CD4-positive, alpha-beta T cell (primary cell): ENCODE data around the gene PCED1A. TPM values are rescaled to one million over a fixed set of nuclear protein-coding genes. Genes with fewer than 3 reads are reported as not detected.
A peak's percentile ranks its signal among the peaks of the same experiment; 100 is the strongest.

Experiments used
- ATAC-seq: fragments of 200-7000 bp; cut with Tn5 transposase; one replicate; pipeline ENCODE4 v1.10.0; 2022; ENCODE audit warnings: mild to moderate bottlenecking; ENCODE audit not compliant: poor library complexity
- CTCF ChIA-PET: fragments of 350-600 bp; sonication (Branson Sonifier 250); formaldehyde crosslinking; loops from one replicate; lab custom pipeline; 2021; ENCODE audit warnings: antibody characterized with exemption, inconsistent platforms; lab: Charles Lee
- POLR2A ChIA-PET: fragments of 350-600 bp; sonication (Branson Sonifier 250); formaldehyde crosslinking; loops from one replicate; lab custom pipeline; 2021; ENCODE audit warnings: antibody characterized with exemption, inconsistent platforms; lab: Charles Lee
- DNase-seq, 14 experiments: peaks; one replicate each; pipeline ENCODE4 v3.0.0-alpha.2; 2013 to 2020; ENCODE audit warnings: mixed read lengths in 2 of 14
- H3K27ac ChIP-seq, 2 donors: one replicate each; pipeline versions ENCODE4 v1.5.1 to v1.7.0; 2013; ENCODE audit warnings: low read length in 2 of 2, low read depth in 1 of 2, mild to moderate bottlenecking in 1 of 2
- H3K27me3 ChIP-seq, 2 experiments: 1 replicate in 1 of 2; 2 replicates in 1 of 2; pipeline versions ENCODE4 v1.6.1 to v1.7.0; 2013; ENCODE audit warnings: low read length in 2 of 2, control low read depth in 1 of 2, mild to moderate bottlenecking in 1 of 2, moderate library complexity in 1 of 2; ENCODE audit not compliant: insufficient read depth in 2 of 2, control insufficient read depth in 1 of 2
- H3K36me3 ChIP-seq: one replicate; pipeline ENCODE4 v1.6.1; 2013; ENCODE audit warnings: low read length, control low read depth; ENCODE audit not compliant: insufficient read depth
- H3K4me1 ChIP-seq: one replicate; pipeline ENCODE4 v1.6.1; 2013; ENCODE audit warnings: low read length, control low read depth; ENCODE audit not compliant: insufficient read depth
- H3K4me3 ChIP-seq: one replicate; pipeline ENCODE4 v1.5.1; 2013; ENCODE audit warnings: mild to moderate bottlenecking, low read length, moderate library complexity
- H3K9me3 ChIP-seq, 2 experiments: 1 replicate in 1 of 2; 2 replicates in 1 of 2; pipeline versions ENCODE4 v1.6.1 to v1.7.0; 2013; ENCODE audit warnings: low read length in 2 of 2, mild to moderate bottlenecking in 2 of 2, control low read depth in 1 of 2, moderate library complexity in 1 of 2; ENCODE audit not compliant: control insufficient read depth in 1 of 2, insufficient read depth in 1 of 2
- H3K27ac Mint-ChIP-seq: one replicate; pipeline ENCODE4 v1.8.0; 2020; ENCODE audit warnings: mixed read lengths
- H3K27me3 Mint-ChIP-seq: one replicate; pipeline ENCODE4 v1.8.0; 2021; ENCODE audit warnings: mixed read lengths
- H3K36me3 Mint-ChIP-seq: one replicate; pipeline ENCODE4 v1.8.0; 2021; ENCODE audit warnings: low read depth, mixed read lengths
- H3K4me1 Mint-ChIP-seq: one replicate; pipeline ENCODE4 v1.8.0; 2021; ENCODE audit warnings: low read depth, mixed read lengths
- H3K4me3 Mint-ChIP-seq: one replicate; pipeline ENCODE4 v1.8.0; 2020; ENCODE audit warnings: mild to moderate bottlenecking, mixed read lengths
- H3K9me3 Mint-ChIP-seq: one replicate; pipeline ENCODE4 v1.8.0; 2020; ENCODE audit warnings: mixed read lengths
- CTCF ChIP-seq: fragments of 200-600 bp; IDR thresholded peaks from one replicate; pipeline ENCODE4 v1.8.0; 2022; ENCODE audit warnings: antibody characterized with exemption, mild to moderate bottlenecking
- intact Hi-C, 2 experiments: fragments of 100-400 bp; cut with DNase I in 1 of 2; cut with micrococcal nuclease in 1 of 2; formaldehyde crosslinking; loops; one replicate each; pipeline versions ENCODE4 v1.15.1 to v1.9.0; 2023 to 2025; cut with DNase I, micrococcal nuclease
- total RNA-seq, 174 experiments: library from RNA in 2 of 174; stranded (reverse) in 2 of 174; gene quantifications; one replicate each; pipeline ENCODE4 v1.2.3 and lab custom pipeline; 2021 to 2026

The PCED1A gene
- total RNA-seq, 2 experiments from 2014 or later, result 69.2 to 69.7 TPM

- Mint-ChIP-seq H3K36me3 (no peaks in the 10 kb centered on the region), H3K27me3 (peaks cover 58% of the 10 kb centered on the region), H3K9me3 (peaks cover 5% of the 10 kb centered on the region), H3K4me1 (peaks cover 16% of the 10 kb centered on the region), H3K4me3 (no peak overlapping the region), H3K27ac (no peak overlapping the region)
- DNase-seq (peak in 4 of 14 experiments; percentile 20 to 46 (median 32)), ATAC-seq (peak; percentile 37)
- POLR2A ChIA-PET, result no interaction called here
- H3K27ac ChIP-seq, result no peak overlapping the region
- H3K4me3 ChIP-seq, result no peak overlapping the region
- intact Hi-C loops, result no loop called here
- peaks cover 17% of the 10 kb centered on the region for H3K4me1 ChIP-seq
- no peak for TF ChIP-seq CTCF
- H3K27me3 ChIP-seq, result peaks cover 4 to 10% of the 10 kb centered on the region in 2 experiments
- peaks cover 0 to 6% of the 10 kb centered on the region in 2 experiments for H3K9me3 ChIP-seq
- H3K36me3 ChIP-seq, result no peaks in the 10 kb centered on the region
- CTCF ChIA-PET, result no interaction called here
These were observed 23.7 kb downstream of the PCED1A start for GRCh38 chr20:2816583-2817340.

GRCh38 chr20:2816030-2816582, 24.3 kb downstream of the PCED1A start, which contains the start of gene TMEM239:
TMEM239 (plus strand) TSS chr20:2816364; CDS start chr20:2816555, 191 bp downstream.
- Histone ChIP-seq H3K27ac (no peak within 1 kb of the TSS), H3K4me3 (no peak within 1 kb of the TSS), H3K9me3 (peaks cover 0 to 6% of the 10 kb centered on the region in 2 experiments), H3K27me3 (peaks cover 4 to 10% of the 10 kb centered on the region in 2 experiments), H3K36me3 (no peaks in the 10 kb centered on the region), H3K4me1 (peaks cover 11% of the 10 kb centered on the region)
- intact Hi-C loops, result no loop called here
- no peaks in the 10 kb centered on the region for H3K36me3 Mint-ChIP-seq
- no peak within 1 kb of the TSS for H3K4me3 Mint-ChIP-seq
- DNase-seq (no peak), ATAC-seq (no peak)
- no peak within 1 kb of the TSS for H3K27ac Mint-ChIP-seq
- peaks cover 5% of the 10 kb centered on the region for H3K9me3 Mint-ChIP-seq
- CTCF ChIA-PET, result no interaction called here
- H3K27me3 Mint-ChIP-seq, result peaks cover 61% of the 10 kb centered on the region
- peaks cover 11% of the 10 kb centered on the region for H3K4me1 Mint-ChIP-seq
- POLR2A ChIA-PET, result no interaction called here
- no peak for TF ChIP-seq CTCF

DNA sequence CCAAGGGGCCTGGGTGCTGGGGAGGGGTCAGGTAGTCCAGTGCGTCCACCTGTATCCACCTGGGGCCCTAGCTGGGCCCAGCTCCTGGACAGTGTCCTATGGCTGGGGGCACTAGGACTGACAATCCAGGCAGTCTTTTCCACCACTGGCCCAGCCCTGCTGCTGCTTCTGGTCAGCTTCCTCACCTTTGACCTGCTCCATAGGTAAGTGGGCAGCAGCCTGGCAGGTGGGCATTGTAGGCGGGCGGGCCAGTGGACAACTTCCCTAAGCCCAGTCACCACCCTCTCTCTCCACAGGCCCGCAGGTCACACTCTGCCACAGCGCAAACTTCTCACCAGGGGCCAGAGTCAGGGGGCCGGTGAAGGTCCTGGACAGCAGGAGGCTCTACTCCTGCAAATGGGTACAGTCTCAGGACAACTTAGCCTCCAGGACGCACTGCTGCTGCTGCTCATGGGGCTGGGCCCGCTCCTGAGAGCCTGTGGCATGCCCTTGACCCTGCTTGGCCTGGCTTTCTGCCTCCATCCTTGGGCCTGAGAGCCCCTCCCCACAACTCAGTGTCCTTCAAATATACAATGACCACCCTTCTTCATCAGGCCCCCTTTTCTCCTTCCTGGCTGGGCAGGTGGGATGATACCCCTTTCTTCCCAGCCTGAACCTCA, 25.1 kb downstream of the PCED1A start:
- Histone ChIP-seq H3K27ac (no peak overlapping the region), H3K4me3 (no peak overlapping the region), H3K4me1 (peaks cover 3% of the 10 kb centered on the region), H3K9me3 (peaks cover 0 to 6% of the 10 kb centered on the region in 2 experiments), H3K36me3 (no peaks in the 10 kb centered on the region), H3K27me3 (peaks cover 2 to 5% of the 10 kb centered on the region in 2 experiments)
- DNase-seq (no peak), ATAC-seq (no peak)
- H3K4me3 Mint-ChIP-seq, result no peak overlapping the region
- H3K9me3 Mint-ChIP-seq, result peaks cover 5% of the 10 kb centered on the region
- no peaks in the 10 kb centered on the region for H3K36me3 Mint-ChIP-seq
- H3K27me3 Mint-ChIP-seq, result peaks cover 63% of the 10 kb centered on the region
- H3K27ac Mint-ChIP-seq, result no peak overlapping the region
- ChIA-PET POLR2A (no interaction called here), CTCF (no interaction called here)
- TF ChIP-seq CTCF, result no peak
- peaks cover 8% of the 10 kb centered on the region for H3K4me1 Mint-ChIP-seq
- intact Hi-C loops, result no loop called here
